ENCODE data around the gene NPAS3. TPM values are rescaled to one million over a fixed set of nuclear protein-coding genes. Genes with fewer than 3 reads are reported as not detected.

Gene NPAS3
- total and polyA plus RNA-seq, 2 donors (not counting 3 experiments of a cell fraction or from before 2014, with no cell fraction given): 0.10 to 0.13 TPM

- no peak overlapping the region for H3K4me2 ChIP-seq (ENCODE audit: insufficient read depth, low read length)
- no TSS peak for BruUV-seq (replicated peaks)
- no peaks in the 10 kb centered on the region for H3K4me1 ChIP-seq (ENCODE audit: control insufficient read depth, extremely low read depth, insufficient read depth, low read length)
- POLR2A ChIA-PET: no interaction called here
- DNase-seq (ENCODE audit: low read depth, low spot score) (no peak), FAIRE-seq (no peak)
- no peaks in the 10 kb centered on the region for H3K36me3 ChIP-seq (ENCODE audit: control insufficient read depth in 2 of 2, extremely low read depth in 1 of 2, insufficient read depth in 2 of 2, low read length in 2 of 2)
- dilution Hi-C loops (cut with MboI; ENCODE audit: extremely low pct_ligation_motif_present, low sequenced_read_pairs): no loop called here
- no peaks in the 10 kb centered on the region for H3K79me2 ChIP-seq (ENCODE audit: control insufficient read depth, insufficient read depth, low read length)
- H3K9me1 ChIP-seq (replicated peaks; ENCODE audit: control insufficient read depth, extremely low read depth, insufficient read depth, low read length): no peaks in the 10 kb centered on the region
- CTCF ChIA-PET: interaction anchor here (1.0 to 1.4 kb wide), 2 partner anchors 59 to 442 kb away, joined by 3 to 4 read pairs; no protein-coding TSS in a partner anchor
- H3K4me3 ChIP-seq (replicated peaks in 1 of 3; ENCODE audit: insufficient read depth in 1 of 3, low read depth in 1 of 3, low read length in 3 of 3): no peak overlapping the region
- H4K20me1 ChIP-seq (replicated peaks; ENCODE audit: control insufficient read depth, extremely low read depth, insufficient read depth, low read length): no peaks in the 10 kb centered on the region
- intact Hi-C loops (cut with micrococcal nuclease): no loop called here
- no peak overlapping the region for H3K27ac ChIP-seq (ENCODE audit: insufficient read depth, low read depth, low read length)
- no peak overlapping the region for H2AFZ ChIP-seq (ENCODE audit: low read depth, low read length)
- no peak overlapping the region for H3K9ac ChIP-seq (replicated peaks; ENCODE audit: extremely low read depth, insufficient read depth, low read length)
- H3K27me3 ChIP-seq (ENCODE audit: control insufficient read depth in 2 of 2, insufficient read depth in 2 of 2, low read length in 2 of 2): no peaks in the 10 kb centered on the region
- H3K9me3 ChIP-seq (replicated peaks; ENCODE audit: control insufficient read depth, insufficient read depth, low read length): no peaks in the 10 kb centered on the region
- TF ChIP-seq JUN (IDR thresholded peaks at IDR 0.05; ENCODE audit: borderline replicate concordance, insufficient read depth, insufficient read length, low read depth): no peak
Observed at GRCh38 chr14:33350366-33350990, 411.8 kb downstream of the NPAS3 start.

- POLR2A ChIA-PET: no interaction called here
- intact Hi-C loops (cut with micrococcal nuclease) (no loop called here), dilution Hi-C loops (cut with MboI; ENCODE audit: extremely low pct_ligation_motif_present, low sequenced_read_pairs) (no loop called here)
- Histone ChIP-seq H3K4me2 (ENCODE audit: insufficient read depth, low read length) (no peak overlapping the region), H3K4me3 (replicated peaks in 1 of 3; ENCODE audit: insufficient read depth in 1 of 3, low read depth in 1 of 3, low read length in 3 of 3) (no peak overlapping the region), H2AFZ (ENCODE audit: low read depth, low read length) (no peak overlapping the region), H3K27me3 (ENCODE audit: control insufficient read depth in 2 of 2, insufficient read depth in 2 of 2, low read length in 2 of 2) (no peaks in the 10 kb centered on the region), H3K36me3 (ENCODE audit: control insufficient read depth in 2 of 2, extremely low read depth in 1 of 2, insufficient read depth in 2 of 2, low read length in 2 of 2) (no peaks in the 10 kb centered on the region), H3K9ac (replicated peaks; ENCODE audit: extremely low read depth, insufficient read depth, low read length) (no peak overlapping the region), H3K9me1 (replicated peaks; ENCODE audit: control insufficient read depth, extremely low read depth, insufficient read depth, low read length) (no peaks in the 10 kb centered on the region), H4K20me1 (replicated peaks; ENCODE audit: control insufficient read depth, extremely low read depth, insufficient read depth, low read length) (no peaks in the 10 kb centered on the region), H3K79me2 (ENCODE audit: control insufficient read depth, insufficient read depth, low read length) (no peaks in the 10 kb centered on the region), H3K4me1 (ENCODE audit: control insufficient read depth, extremely low read depth, insufficient read depth, low read length) (no peaks in the 10 kb centered on the region), H3K9me3 (replicated peaks; ENCODE audit: control insufficient read depth, insufficient read depth, low read length) (no peaks in the 10 kb centered on the region), H3K27ac (ENCODE audit: insufficient read depth, low read depth, low read length) (no peak overlapping the region)
- TF ChIP-seq JUN (IDR thresholded peaks at IDR 0.05; ENCODE audit: borderline replicate concordance, insufficient read depth, insufficient read length, low read depth): no peak
- TF ChIP-seq MYC (IDR thresholded peaks at IDR 0.05; ENCODE audit: low read depth, low read length): no peak
- no peak for TF ChIP-seq GATA2 (IDR thresholded peaks at IDR 0.05; ENCODE audit: insufficient read depth, insufficient read length, low read depth, low read length)
- no peak for TF ChIP-seq POLR2AphosphoS5 (IDR thresholded peaks at IDR 0.05; ENCODE audit: insufficient read depth, low read depth, low read length)
- TF ChIP-seq EZH2 (IDR thresholded peaks at IDR 0.05; ENCODE audit: borderline replicate concordance, low read depth, low read length, severe bottlenecking): no peak
- FAIRE-seq (no peak), DNase-seq (ENCODE audit: low read depth, low spot score) (no peak)
- no TSS peak for BruUV-seq (replicated peaks)
- CTCF ChIA-PET: no interaction called here
Observed at GRCh38 chr14:33352821-33353220, 414.1 kb downstream of the NPAS3 start.

Measured in endothelial cell of umbilical vein (primary cell).